GM12878 (cell line): Measurements from ENCODE around the gene AGTPBP1. TPM values are rescaled to one million over a fixed set of nuclear protein-coding genes. Genes with fewer than 3 reads are reported as not detected.

Source experiments
- ATAC-seq: fragments of 200-7000 bp; cut with Tn5 transposase; 3 replicates; pipeline ENCODE4 v1.9.1; 2020; ENCODE audit warnings: mild to moderate bottlenecking, moderate library complexity
- BruUV-seq: library from RNA; stranded (reverse); fragments of 400-500 nt; replicated peaks from 2 replicates; lab custom pipeline; 2021; lab: Mats Ljungman, UMichigan
- CTCF ChIA-PET: fragments of 300-600 bp; sonication (Branson Sonifier 250); formaldehyde crosslinking; extraction: SDS; loops from one replicate; lab custom pipeline; 2021; ENCODE audit warnings: inconsistent platforms; lab: Yijun Ruan, JAX
- POLR2A ChIA-PET: fragments of 350-600 bp; formaldehyde crosslinking; extraction: SDS; loops from one replicate; lab custom pipeline; 2021; ENCODE audit warnings: inconsistent platforms; lab: Charles Lee
- RAD21 ChIA-PET: fragments of 300-600 bp; sonication (Branson Sonifier 250); formaldehyde crosslinking; loops from one replicate; lab custom pipeline; 2023; ENCODE audit warnings: antibody characterized with exemption; ENCODE audit not compliant: unreplicated experiment; lab: Charles Lee
- SMC1A ChIA-PET: fragments of 300-600 bp; sonication (Branson Sonifier 250); formaldehyde crosslinking; loops from one replicate; lab custom pipeline; 2023; ENCODE audit not compliant: unreplicated experiment, uncharacterized antibody; lab: Charles Lee
- DNase-seq: peaks from one replicate; pipeline ENCODE4 v3.0.0-alpha.2; 2011; ENCODE audit warnings: low read depth, low spot score
- FAIRE-seq: peaks from 3 replicates; lab custom pipeline; 2011; peaks lifted over from hg19 to GRCh38; lab: Jason Lieb, UNC
- H2AFZ ChIP-seq: 2 replicates; pipeline ENCODE4 v1.6.0; 2011; ENCODE audit warnings: low read depth, low read length, control low read depth; ENCODE audit not compliant: control insufficient read depth
- H3K27ac ChIP-seq: 2 replicates; pipeline ENCODE4 v1.5.1; 2011; ENCODE audit warnings: control low read depth; ENCODE audit not compliant: control insufficient read depth, insufficient read depth
- H3K27me3 ChIP-seq, 2 experiments: replicated peaks in 1 of 2; 2 replicates each; pipeline versions ENCODE4 v1.6.0 to v1.6.1; 2011; ENCODE audit warnings: low read length in 1 of 2; ENCODE audit not compliant: control insufficient read depth in 2 of 2, insufficient read depth in 2 of 2
- H3K36me3 ChIP-seq, 2 experiments: 2 replicates each; pipeline ENCODE4 v1.5.1; 2011; ENCODE audit warnings: low read length in 1 of 2; ENCODE audit not compliant: control insufficient read depth in 2 of 2, insufficient read depth in 2 of 2
- H3K4me1 ChIP-seq: 2 replicates; pipeline ENCODE4 v1.6.1; 2011; ENCODE audit warnings: mild to moderate bottlenecking, low read length, moderate library complexity, mixed read lengths; ENCODE audit not compliant: control insufficient read depth, insufficient read depth
- H3K4me2 ChIP-seq: 2 replicates; pipeline ENCODE4 v1.6.0; 2011; ENCODE audit warnings: control low read depth; ENCODE audit not compliant: control insufficient read depth, insufficient read depth
- H3K4me3 ChIP-seq: fragments of 200-600 bp; sonication (generic); 2 replicates; pipeline ENCODE4 v1.5.1; 2016
- H3K79me2 ChIP-seq: 2 replicates; pipeline ENCODE4 v1.6.0; 2011; ENCODE audit warnings: low read length; ENCODE audit not compliant: control insufficient read depth, insufficient read depth
- H3K9ac ChIP-seq: 2 replicates; pipeline ENCODE4 v1.8.0; 2011; ENCODE audit warnings: low read length, control low read depth, mixed read lengths; ENCODE audit not compliant: control insufficient read depth, insufficient read depth
- H3K9me3 ChIP-seq: replicated peaks from 3 replicates; pipeline ENCODE4 v1.5.1; 2011; ENCODE audit warnings: mild to moderate bottlenecking, low read length; ENCODE audit not compliant: control insufficient read depth, insufficient read depth
- H4K20me1 ChIP-seq: 2 replicates; pipeline ENCODE4 v1.6.0; 2011; ENCODE audit not compliant: control insufficient read depth, insufficient read depth
- BMI1 ChIP-seq: fragments of 450-650 bp; IDR thresholded peaks from 2 replicates; pipeline ENCODE4 v1.6.1; 2016; ENCODE audit warnings: mild to moderate bottlenecking, moderate library complexity, borderline replicate concordance
- CEBPB ChIP-seq, 2 experiments: fragments of 150-350 bp in 1 of 2; IDR thresholded peaks; 2 replicates each; pipeline ENCODE4 v1.6.1; 2012 to 2014; ENCODE audit warnings: low read depth in 2 of 2, low read length in 2 of 2, borderline replicate concordance in 1 of 2, inconsistent platforms in 1 of 2
- DPF2 ChIP-seq: fragments of 450-650 bp; IDR thresholded peaks from 2 replicates; pipeline ENCODE4 v1.6.1; 2017; ENCODE audit warnings: mild to moderate bottlenecking
- GATAD2B ChIP-seq: fragments of 450-650 bp; conservative IDR thresholded peaks from 2 replicates; pipeline ENCODE4 v1.6.1; 2017; ENCODE audit warnings: low read depth, mild to moderate bottlenecking, moderate library complexity
- LARP7 ChIP-seq: fragments of 450-650 bp; IDR thresholded peaks from 2 replicates; pipeline ENCODE4 v1.6.1; 2017; ENCODE audit warnings: mild to moderate bottlenecking
- MXI1 ChIP-seq: fragments of 150-350 bp; IDR thresholded peaks from 2 replicates; pipeline ENCODE4 v1.6.1; 2011; ENCODE audit warnings: low read depth, mild to moderate bottlenecking, inconsistent platforms, low read length, improper control_type of control experiment
- NR2C1 ChIP-seq: fragments of 450-650 bp; IDR thresholded peaks from 2 replicates; pipeline ENCODE4 v1.6.1; 2017; ENCODE audit warnings: antibody characterized with exemption, mild to moderate bottlenecking, moderate library complexity
- POLR2AphosphoS2 ChIP-seq: IDR thresholded peaks from 2 replicates; pipeline ENCODE4 v1.6.1; 2011; ENCODE audit warnings: low read depth, mild to moderate bottlenecking, low read length, improper control_type of control experiment, moderate library complexity
- POU2F2 ChIP-seq: IDR thresholded peaks from 3 replicates; pipeline ENCODE4 v1.6.1; 2011; ENCODE audit warnings: low read depth, mild to moderate bottlenecking, low read length, borderline replicate concordance
- SKIL ChIP-seq: fragments of 450-650 bp; IDR thresholded peaks from 2 replicates; pipeline ENCODE4 v1.6.1; 2017; ENCODE audit warnings: mild to moderate bottlenecking, low read depth, inconsistent platforms; ENCODE audit not compliant: poor library complexity, severe bottlenecking
- SMC3 ChIP-seq: IDR thresholded peaks from 2 replicates; pipeline ENCODE4 v1.6.1; 2011; ENCODE audit warnings: low read length, improper control_type of control experiment, borderline replicate concordance
- SREBF2 ChIP-seq: IDR thresholded peaks from 2 replicates; pipeline ENCODE4 v1.6.1; 2012; ENCODE audit warnings: mild to moderate bottlenecking, low read length
- SUPT20H ChIP-seq: IDR thresholded peaks from 2 replicates; pipeline ENCODE4 v1.6.1; 2011; ENCODE audit warnings: low read depth, mild to moderate bottlenecking, low read length, moderate library complexity, borderline replicate concordance; ENCODE audit not compliant: control insufficient read depth
- TCF7 ChIP-seq: IDR thresholded peaks from 2 replicates; pipeline ENCODE4 v1.6.1; 2014; ENCODE audit warnings: antibody characterized with exemption, borderline replicate concordance
- USF1 ChIP-seq: IDR thresholded peaks from 2 replicates; pipeline ENCODE4 v1.6.1; 2011; ENCODE audit warnings: borderline replicate concordance, low read depth, mild to moderate bottlenecking, moderate library complexity, mixed read lengths, low read length; ENCODE audit not compliant: insufficient read depth; ENCODE audit errors: extremely low read length
- WRNIP1 ChIP-seq: IDR thresholded peaks from 2 replicates; pipeline ENCODE4 v1.6.1; 2011; ENCODE audit warnings: low read depth, low read length, improper control_type of control experiment, borderline replicate concordance
- ZBTB11 ChIP-seq: fragments of 450-650 bp; formaldehyde crosslinking; IDR thresholded peaks from 2 replicates; pipeline ENCODE4 v1.5.0; 2022; ENCODE audit warnings: mild to moderate bottlenecking, missing genetic modification characterization
- ZNF274 ChIP-seq: IDR thresholded peaks from one replicate; pipeline ENCODE4 v1.8.0; 2011; ENCODE audit not compliant: insufficient read length, insufficient read depth
- WGBS: methylation state at CpG from one replicate; pipeline ENCODE4 v1.1.6; 2016; ENCODE audit warnings: low lambda C conversion rate; ENCODE audit not compliant: insufficient replicate concordance, insufficient coverage; ENCODE audit errors: missing lambda C conversion rate; 5-methylcytosine and 5-hydroxymethylcytosine counted together
- in situ Hi-C: fragments of 300-500 bp; cut with MboI; formaldehyde crosslinking; loops from 9 replicates; pipeline ENCODE4 v1.14.3; 2018; ENCODE audit warnings: mixed read lengths
- intact Hi-C: fragments of 100-400 bp; cut with micrococcal nuclease; formaldehyde crosslinking; loops from one replicate; pipeline ENCODE4 v1.14.2; 2022; ENCODE audit not compliant: unreplicated experiment
- polyA plus RNA-seq, 11 experiments: library from polyadenylated mRNA; depleted of rRNA in 4 of 11; unstranded in 6 of 11; stranded (reverse) in 5 of 11; fragments of >200 nt; fragmentation: Nextera tagmentation in 4 of 11; fragmentation: Illumina TruSeq in 1 of 11; extraction: Ambion mirVana in 4 of 11; extraction: Trizol in 1 of 11; gene quantifications; 1 replicate in 1 of 11; 2 replicates in 10 of 11; pipeline versions ENCODE4 v1.2.1 to v1.2.3, GENCODE V29; 2011 to 2016; ENCODE audit warnings: inconsistent platforms in 2 of 11, missing spikeins in 2 of 11, low read depth in 1 of 11
- total RNA-seq, 4 experiments: library from RNA; depleted of rRNA in 3 of 4; stranded (reverse); fragments of >200 nt in 3 of 4; fragmentation: Illumina TruSeq in 1 of 4; extraction: Trizol in 1 of 4; gene quantifications; 2 replicates each; pipeline versions ENCODE4 v1.2.1 to v1.2.3, GENCODE V29; 2013 to 2021

Gene AGTPBP1
- total and polyA plus RNA-seq, 10 of the 15 experiments (the other 5 are each of a cell fraction or from before 2014, with no cell fraction given) = 6.1 to 35.2 (median 20.0) TPM

GRCh38 chr9:85615792-85616191 lies 126.0 kb downstream of the AGTPBP1 start:
- CTCF ChIA-PET = no interaction called here
- no peak overlapping the region for H3K9ac ChIP-seq
- no peaks in the 10 kb centered on the region for H3K36me3 ChIP-seq
- no peaks in the 10 kb centered on the region for H3K9me3 ChIP-seq
- no peaks in the 10 kb centered on the region for H3K79me2 ChIP-seq
- in situ Hi-C loops (no loop called here), intact Hi-C loops (no loop called here)
- H4K20me1 ChIP-seq = no peaks in the 10 kb centered on the region
- BruUV-seq = no TSS peak
- POLR2A ChIA-PET = no interaction called here
- 100% methylated on average over 1 of the region's 1 CpG for WGBS
- FAIRE-seq = no peak
- H3K27me3 ChIP-seq = no peaks in the 10 kb centered on the region
- H2AFZ ChIP-seq = no peak overlapping the region
- no peak for TF ChIP-seq ZNF274
- no peak for TF ChIP-seq SMC3
- no peak for TF ChIP-seq DPF2
- TF ChIP-seq SKIL = no peak
- no peak for TF ChIP-seq SREBF2
- no peak for TF ChIP-seq GATAD2B
- TF ChIP-seq NR2C1 = no peak
- TF ChIP-seq LARP7 = no peak
- no peak for TF ChIP-seq USF1
- no peak for TF ChIP-seq CEBPB (IDR thresholded peaks at IDR 0.05; ENCODE audit: borderline replicate concordance in 1 of 2, low read depth in 2 of 2, low read length in 2 of 2)
- no peak for TF ChIP-seq POU2F2
- no peak for TF ChIP-seq MXI1
- TF ChIP-seq ZBTB11 (CRISPR knock-in tag) = no peak
- TF ChIP-seq WRNIP1 = no peak
- TF ChIP-seq POLR2AphosphoS2 = no peak
- no peak for TF ChIP-seq BMI1
- TF ChIP-seq TCF7 = no peak
- TF ChIP-seq SUPT20H = no peak
- no peaks in the 10 kb centered on the region for H3K4me1 ChIP-seq
- SMC1A ChIA-PET = no interaction called here
- no peak overlapping the region for H3K4me2 ChIP-seq
- ATAC-seq = no peak
- H3K27ac ChIP-seq = no peak overlapping the region
- DNase-seq = no peak
- RAD21 ChIA-PET = no interaction called here
- H3K4me3 ChIP-seq = no peak overlapping the region
